ENCODE measurements around the gene MTMR12. TPM values are rescaled to one million over a fixed set of nuclear protein-coding genes. Genes with fewer than 3 reads are reported as not detected.

MTMR12 gene
- total RNA-seq, 1 donor from 2014 or later, result 25.6 TPM

- Mint-ChIP-seq H3K4me3 (ENCODE audit: unreplicated experiment) (no peak overlapping the region), H3K9me3 (ENCODE audit: unreplicated experiment) (peaks cover 6% of the 10 kb centered on the region), H3K36me3 (ENCODE audit: unreplicated experiment) (no peaks in the 10 kb centered on the region), H3K27me3 (ENCODE audit: unreplicated experiment) (no peaks in the 10 kb centered on the region), H3K27ac (ENCODE audit: unreplicated experiment) (no peak overlapping the region), H3K4me1 (ENCODE audit: low read depth, unreplicated experiment) (peaks cover 21% of the 10 kb centered on the region)
- DNase-seq, result no peak
- no peak for TF ChIP-seq CTCF (IDR thresholded peaks at IDR 0.05; ENCODE audit: partially characterized antibody, unreplicated experiment)
Observed at GRCh38 chr5:32308946-32309345, 3.8 kb downstream of the MTMR12 start.

- Mint-ChIP-seq H3K4me1 (ENCODE audit: low read depth, unreplicated experiment) (peaks cover 21% of the 10 kb centered on the region), H3K4me3 (ENCODE audit: unreplicated experiment) (no peak overlapping the region), H3K27me3 (ENCODE audit: unreplicated experiment) (no peaks in the 10 kb centered on the region), H3K27ac (ENCODE audit: unreplicated experiment) (no peak overlapping the region), H3K9me3 (ENCODE audit: unreplicated experiment) (peaks cover 2% of the 10 kb centered on the region), H3K36me3 (ENCODE audit: unreplicated experiment) (no peaks in the 10 kb centered on the region)
- no peak for DNase-seq
- no peak for TF ChIP-seq CTCF (IDR thresholded peaks at IDR 0.05; ENCODE audit: partially characterized antibody, unreplicated experiment)
Observed at GRCh38 chr5:32307769-32308194, 5.0 kb downstream of the MTMR12 start.

GRCh38 chr5:32304622-32305021 lies 8.1 kb downstream of the MTMR12 start:
- Mint-ChIP-seq H3K4me3 (ENCODE audit: unreplicated experiment) (no peak overlapping the region), H3K4me1 (ENCODE audit: low read depth, unreplicated experiment) (peaks cover 17% of the 10 kb centered on the region), H3K27ac (ENCODE audit: unreplicated experiment) (no peak overlapping the region), H3K9me3 (ENCODE audit: unreplicated experiment) (peaks cover 2% of the 10 kb centered on the region), H3K27me3 (ENCODE audit: unreplicated experiment) (no peaks in the 10 kb centered on the region), H3K36me3 (ENCODE audit: unreplicated experiment) (no peaks in the 10 kb centered on the region)
- no peak for TF ChIP-seq CTCF (IDR thresholded peaks at IDR 0.05; ENCODE audit: partially characterized antibody, unreplicated experiment)
- no peak for DNase-seq

GRCh38 chr5:32303755-32304120 lies 9.0 kb downstream of the MTMR12 start:
- Mint-ChIP-seq H3K36me3 (ENCODE audit: unreplicated experiment) (no peaks in the 10 kb centered on the region), H3K4me3 (ENCODE audit: unreplicated experiment) (no peak overlapping the region), H3K9me3 (ENCODE audit: unreplicated experiment) (no peaks in the 10 kb centered on the region), H3K27ac (ENCODE audit: unreplicated experiment) (no peak overlapping the region), H3K4me1 (ENCODE audit: low read depth, unreplicated experiment) (peaks cover 17% of the 10 kb centered on the region), H3K27me3 (ENCODE audit: unreplicated experiment) (no peaks in the 10 kb centered on the region)
- no peak for DNase-seq
- TF ChIP-seq CTCF (IDR thresholded peaks at IDR 0.05; ENCODE audit: partially characterized antibody, unreplicated experiment), result no peak

GRCh38 chr5:32302835-32303754 lies 9.6 kb downstream of the MTMR12 start:
- Mint-ChIP-seq H3K36me3 (ENCODE audit: unreplicated experiment) (no peaks in the 10 kb centered on the region), H3K4me1 (ENCODE audit: low read depth, unreplicated experiment) (peaks cover 21% of the 10 kb centered on the region), H3K4me3 (ENCODE audit: unreplicated experiment) (no peak overlapping the region), H3K9me3 (ENCODE audit: unreplicated experiment) (peaks cover 2% of the 10 kb centered on the region), H3K27ac (ENCODE audit: unreplicated experiment) (no peak overlapping the region), H3K27me3 (ENCODE audit: unreplicated experiment) (peaks cover 2% of the 10 kb centered on the region)
- DNase-seq, result no peak
- TF ChIP-seq CTCF (IDR thresholded peaks at IDR 0.05; ENCODE audit: partially characterized antibody, unreplicated experiment), result no peak

Measured in glutamatergic neuron (in vitro differentiated cells).